GM19351 (cell line): ENCODE measurements around the gene NBL1.

Source experiments
- ATAC-seq: cut with Tn5 transposase; IDR thresholded peaks from one replicate; pipeline ENCODE4 v1.9.1; 2021; ENCODE audit warnings: mild to moderate bottlenecking, moderate library complexity; ENCODE audit not compliant: unreplicated experiment

NBL1 gene

GRCh38 chr1:19665496-19666465 lies 21.7 kb downstream of the NBL1 start:
- no peak for ATAC-seq

- no peak for ATAC-seq
Observed at GRCh38 chr1:19668888-19669287, 24.8 kb downstream of the NBL1 start.

- ATAC-seq: no peak
Observed at GRCh38 chr1:19670787-19671186, 26.7 kb downstream of the NBL1 start.

GRCh38 chr1:19672237-19672636 lies 28.1 kb downstream of the NBL1 start:
- no peak for ATAC-seq

GRCh38 chr1:19675797-19676196 lies 31.7 kb downstream of the NBL1 start:
- ATAC-seq: no peak

- ATAC-seq: no peak
Observed at GRCh38 chr1:19676438-19676922, 32.4 kb downstream of the NBL1 start.

- ATAC-seq: no peak
Observed at GRCh38 chr1:19678493-19678892, 34.4 kb downstream of the NBL1 start.

GRCh38 chr1:19678931-19679453 lies 34.9 kb downstream of the NBL1 start:
- ATAC-seq: no peak

GRCh38 chr1:19679691-19680090 lies 35.6 kb downstream of the NBL1 start:
- no peak for ATAC-seq

- no peak for ATAC-seq
Observed at GRCh38 chr1:19680644-19681043, 36.5 kb downstream of the NBL1 start.

GRCh38 chr1:19682257-19682656 lies 38.1 kb downstream of the NBL1 start:
- no peak for ATAC-seq

- ATAC-seq: no peak
Observed at GRCh38 chr1:19682901-19683300, 38.8 kb downstream of the NBL1 start.

GRCh38 chr1:19683351-19683750 lies 39.2 kb downstream of the NBL1 start:
- no peak for ATAC-seq

- no peak for ATAC-seq
Observed at GRCh38 chr1:19684677-19685076, 40.6 kb downstream of the NBL1 start.

- ATAC-seq: no peak
Observed at GRCh38 chr1:19685994-19686393, 41.9 kb downstream of the NBL1 start.

- no peak for ATAC-seq
Observed at GRCh38 chr1:19687414-19687813, 43.3 kb downstream of the NBL1 start.

GRCh38 chr1:19688041-19688842 lies 44.1 kb downstream of the NBL1 start:
- no peak for ATAC-seq

- no peak for ATAC-seq
Observed at GRCh38 chr1:19689085-19689757, 45.1 kb downstream of the NBL1 start.

GRCh38 chr1:19689856-19690255 lies 45.7 kb downstream of the NBL1 start:
- no peak for ATAC-seq

- ATAC-seq: no peak
Observed at GRCh38 chr1:19690342-19690741, 46.2 kb downstream of the NBL1 start.

GRCh38 chr1:19694298-19694697 lies 50.2 kb downstream of the NBL1 start:
- no peak for ATAC-seq
